Mucosa of stomach (tissue), 1 donor: Measurements from ENCODE around the gene TNPO2.
"Not testable (repeated sequence)": the region's sequence is repeated elsewhere in the genome, so short reads cannot be mapped to it uniquely, and the experiment has no call there.

Experiments used
- H3K27me3 ChIP-seq: one replicate; pipeline ENCODE4 v1.7.0; 2013; ENCODE audit warnings: mild to moderate bottlenecking, low read length; ENCODE audit not compliant: control insufficient read depth, insufficient read depth
- H3K36me3 ChIP-seq: one replicate; pipeline ENCODE4 v1.7.0; 2013; ENCODE audit warnings: low read length; ENCODE audit not compliant: control insufficient read depth, insufficient read depth
- H3K4me1 ChIP-seq: one replicate; pipeline ENCODE4 v1.7.0; 2013; ENCODE audit warnings: mild to moderate bottlenecking, low read length; ENCODE audit not compliant: control insufficient read depth, insufficient read depth
- H3K4me3 ChIP-seq: one replicate; pipeline ENCODE4 v1.7.0; 2013; ENCODE audit warnings: low read length
- H3K9ac ChIP-seq: one replicate; pipeline ENCODE4 v1.7.0; 2013; ENCODE audit warnings: mild to moderate bottlenecking, low read length, moderate library complexity
- H3K9me3 ChIP-seq: one replicate; pipeline ENCODE4 v1.7.0; 2013; ENCODE audit warnings: mild to moderate bottlenecking, low read length, moderate library complexity; ENCODE audit not compliant: control insufficient read depth
- donor health status: Pancreatic carcinoma.

The TNPO2 gene

DNA sequence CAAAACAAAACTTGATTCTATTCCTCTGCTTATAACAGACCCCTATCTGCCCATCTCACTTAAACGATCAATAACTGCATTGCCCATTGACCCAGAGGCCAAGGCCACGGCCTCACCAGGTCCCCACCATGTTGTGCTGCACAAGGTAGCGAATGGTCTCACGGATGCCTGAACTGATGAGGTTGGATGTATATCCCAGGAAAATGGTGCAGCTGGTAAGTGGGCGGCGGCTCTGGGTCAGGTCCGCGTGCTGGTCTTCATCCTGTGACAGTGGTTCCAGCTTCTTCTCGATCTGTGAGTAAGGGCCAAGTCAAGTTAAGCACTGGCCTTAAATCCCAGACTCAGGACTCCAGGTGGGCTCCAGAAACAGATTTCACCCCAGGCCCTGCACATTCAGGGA lies 43.7 kb downstream of the TNPO2 start:
- Histone ChIP-seq H3K9me3 (no peaks in the 10 kb centered on the region), H3K4me3 (no peak overlapping the region), H3K36me3 (peaks cover 16% of the 10 kb centered on the region), H3K27me3 (no peaks in the 10 kb centered on the region), H3K4me1 (no peaks in the 10 kb centered on the region), H3K9ac (no peak overlapping the region)

DNA sequence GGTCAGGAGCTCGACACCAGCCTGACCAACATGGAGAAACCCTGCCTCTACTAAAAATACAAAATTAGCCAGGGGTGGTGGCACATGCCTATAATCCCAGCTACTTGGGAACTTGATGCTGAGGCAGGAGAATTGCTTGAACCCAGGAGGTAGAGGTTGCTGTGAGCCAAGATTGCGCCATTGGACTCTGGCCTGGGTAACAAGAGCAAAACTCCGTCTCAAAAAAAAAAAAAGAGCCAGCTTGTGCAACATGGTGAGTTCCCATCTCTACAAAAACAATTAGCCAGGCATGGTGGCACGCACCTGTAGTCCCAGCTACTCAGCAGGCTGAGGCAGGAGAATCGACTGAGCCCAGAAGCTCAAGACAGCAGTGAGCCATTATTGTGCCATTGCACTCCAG lies 45.7 kb downstream of the TNPO2 start:
- peaks cover 16% of the 10 kb centered on the region for H3K36me3 ChIP-seq
- H3K9ac ChIP-seq, H3K4me1 ChIP-seq, H3K27me3 ChIP-seq, H3K9me3 ChIP-seq, H3K4me3 ChIP-seq: not testable (repeated sequence)

DNA sequence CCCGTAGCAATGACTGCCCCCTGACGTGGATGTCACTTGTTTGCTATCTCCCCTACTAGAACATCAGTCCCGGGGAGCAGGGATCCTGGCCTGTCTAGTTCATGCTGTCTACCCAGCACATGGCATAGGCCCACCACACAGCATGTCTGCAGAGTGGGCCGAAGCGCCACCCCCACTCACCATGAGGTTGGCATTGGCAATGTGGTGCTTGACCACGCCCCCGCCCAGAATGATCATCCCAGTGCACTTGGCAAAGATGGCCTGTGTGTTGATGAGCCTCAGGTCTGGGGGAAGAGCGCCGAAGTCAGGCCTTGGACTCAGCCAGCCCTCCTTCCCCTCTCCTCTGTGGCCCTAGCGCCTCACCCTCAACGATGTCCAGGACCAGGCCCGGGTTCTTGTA lies 46.8 kb downstream of the TNPO2 start:
- peaks cover 16% of the 10 kb centered on the region for H3K36me3 ChIP-seq

DNA sequence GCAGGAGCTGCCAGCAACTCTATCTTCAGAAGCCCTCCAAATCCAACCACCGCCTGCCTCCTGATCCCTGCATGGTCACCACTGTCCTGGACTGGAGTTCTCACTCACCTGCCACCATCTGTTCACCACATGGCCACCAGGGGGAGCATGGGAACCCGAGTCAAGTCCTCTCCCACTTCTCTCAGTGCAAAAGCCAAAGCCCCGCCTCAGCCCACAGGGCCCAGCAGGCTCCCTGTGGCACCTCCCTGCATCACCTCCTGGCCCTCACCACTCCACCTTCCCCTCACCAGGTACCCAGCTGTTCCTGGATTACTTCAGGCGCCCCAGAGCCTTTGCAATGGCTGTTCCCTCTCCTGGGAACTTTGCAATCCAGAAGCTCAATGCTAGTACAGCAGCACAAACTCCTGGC lies 47.3 kb downstream of the TNPO2 start:
- Histone ChIP-seq H3K36me3 (peaks cover 16% of the 10 kb centered on the region), H3K9ac (no peak overlapping the region), H3K9me3 (no peaks in the 10 kb centered on the region), H3K4me3 (no peak overlapping the region), H3K4me1 (no peaks in the 10 kb centered on the region), H3K27me3 (no peaks in the 10 kb centered on the region)

More for the DNA sequence above, 46.8 kb downstream of the TNPO2 start:
- H3K27me3 ChIP-seq: no peaks in the 10 kb centered on the region
- H3K9me3 ChIP-seq: no peaks in the 10 kb centered on the region
- no peak overlapping the region for H3K4me3 ChIP-seq
- H3K9ac ChIP-seq: no peak overlapping the region
- no peaks in the 10 kb centered on the region for H3K4me1 ChIP-seq

DNA sequence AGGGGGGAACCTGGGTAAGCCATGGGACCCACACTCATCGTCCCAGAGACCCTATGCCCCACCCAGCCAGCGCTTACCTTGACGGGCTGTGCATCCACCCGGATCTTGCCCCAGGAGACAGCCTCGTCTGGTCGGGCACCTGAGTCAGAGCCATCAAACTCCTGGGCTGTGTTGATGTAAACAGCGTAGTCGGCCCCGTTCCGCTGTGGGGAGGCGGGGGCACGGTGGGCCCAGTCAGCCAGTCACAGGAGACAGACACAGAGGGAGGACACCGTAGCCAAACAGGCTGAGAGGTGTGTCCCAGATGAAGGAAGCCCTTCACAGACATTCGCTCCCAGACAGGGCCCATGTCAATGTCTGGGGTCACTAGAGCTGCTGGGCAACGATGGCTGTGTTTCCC lies 47.8 kb downstream of the TNPO2 start:
- no peaks in the 10 kb centered on the region for H3K4me1 ChIP-seq
- H3K36me3 ChIP-seq: peaks cover 16% of the 10 kb centered on the region
- no peak overlapping the region for H3K4me3 ChIP-seq
- no peaks in the 10 kb centered on the region for H3K27me3 ChIP-seq
- H3K9me3 ChIP-seq: no peaks in the 10 kb centered on the region
- no peak overlapping the region for H3K9ac ChIP-seq

DNA sequence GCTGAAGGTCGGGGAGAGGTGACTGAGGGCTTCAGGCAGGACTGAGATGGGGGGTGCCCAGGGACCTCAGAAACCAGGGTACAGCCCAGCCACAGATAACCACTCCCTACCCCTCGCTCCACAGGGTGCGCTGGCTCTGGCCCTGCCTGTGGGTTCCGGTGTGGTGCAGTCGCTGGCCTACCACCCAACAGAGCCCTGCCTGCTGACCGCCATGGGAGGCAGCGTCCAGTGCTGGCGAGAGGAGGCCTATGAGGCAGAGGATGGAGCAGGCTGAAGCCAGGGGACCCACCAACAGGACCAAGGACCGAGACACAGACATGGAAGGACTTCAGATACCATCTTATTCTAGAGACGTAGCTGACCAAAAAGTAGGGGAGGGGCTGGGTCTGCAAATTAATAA lies 48.3 kb downstream of the TNPO2 start:
- Histone ChIP-seq H3K4me1 (peaks cover 4% of the 10 kb centered on the region), H3K9me3 (no peaks in the 10 kb centered on the region), H3K9ac (no peak overlapping the region), H3K27me3 (no peaks in the 10 kb centered on the region), H3K4me3 (no peak overlapping the region), H3K36me3 (peaks cover 16% of the 10 kb centered on the region)

DNA sequence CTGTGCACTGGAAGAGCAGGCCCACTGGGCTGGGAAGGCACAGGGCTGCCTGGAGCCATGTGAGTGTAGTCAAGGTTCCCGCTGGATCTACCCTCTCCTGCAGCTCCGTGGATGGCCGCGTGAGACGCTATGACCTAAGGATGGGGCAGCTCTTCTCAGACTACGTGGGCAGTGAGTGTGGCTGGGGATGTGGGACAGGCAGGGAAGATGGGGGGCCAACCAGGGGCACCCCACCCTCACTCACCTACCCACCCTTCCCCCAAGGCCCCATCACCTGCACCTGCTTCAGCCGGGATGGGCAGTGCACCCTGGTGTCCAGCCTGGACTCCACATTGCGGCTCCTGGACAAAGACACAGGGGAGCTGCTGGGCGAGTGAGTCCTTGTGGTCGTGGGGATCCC lies 51.0 kb downstream of the TNPO2 start:
- Histone ChIP-seq H3K36me3 (peaks cover 16% of the 10 kb centered on the region), H3K9ac (no peak overlapping the region), H3K27me3 (no peaks in the 10 kb centered on the region), H3K4me1 (peaks cover 21% of the 10 kb centered on the region), H3K4me3 (no peak overlapping the region), H3K9me3 (no peaks in the 10 kb centered on the region)

DNA sequence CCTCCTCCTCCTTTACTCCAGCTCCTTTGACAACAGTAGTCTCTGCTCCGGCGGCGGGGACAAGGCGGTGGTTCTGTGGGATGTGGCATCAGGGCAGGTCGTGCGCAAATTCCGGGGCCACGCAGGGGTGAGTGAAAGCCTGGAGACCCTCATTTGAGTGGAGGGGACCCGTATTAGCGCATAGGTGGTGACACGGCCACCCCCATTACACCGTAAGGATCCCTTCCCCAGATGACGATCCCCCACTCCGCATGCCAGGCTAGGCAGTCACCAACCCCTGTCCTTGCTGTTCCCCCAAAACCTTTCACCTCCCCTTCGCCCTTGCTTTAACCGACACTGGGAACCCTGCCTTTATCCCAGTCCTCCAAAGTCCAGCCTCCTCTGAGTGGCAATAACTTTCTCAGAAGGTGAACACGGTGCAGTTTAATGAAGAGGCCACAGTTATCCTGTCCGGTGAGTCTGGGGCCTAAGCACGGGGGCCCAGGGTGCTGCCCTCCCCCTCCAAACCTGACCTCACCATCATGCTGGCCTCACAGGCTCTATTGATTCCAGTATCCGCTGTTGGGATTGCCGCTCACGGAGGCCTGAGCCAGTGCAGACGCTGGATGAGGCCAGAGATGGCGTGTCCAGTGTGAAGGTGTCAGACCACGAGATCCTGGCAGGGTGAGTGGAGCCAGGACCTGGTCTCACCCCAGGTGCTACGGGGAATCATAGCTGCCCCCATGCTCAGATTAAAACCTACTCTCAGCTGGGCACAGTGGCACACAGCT lies 53.4 kb downstream of the TNPO2 start:
- Histone ChIP-seq H3K9ac (peak overlapping the region; percentile 87), H3K9me3 (no peaks in the 10 kb centered on the region), H3K4me3 (peak overlapping the region; percentile 94), H3K36me3 (no peaks in the 10 kb centered on the region), H3K4me1 (peaks cover 37% of the 10 kb centered on the region), H3K27me3 (no peaks in the 10 kb centered on the region)

DNA sequence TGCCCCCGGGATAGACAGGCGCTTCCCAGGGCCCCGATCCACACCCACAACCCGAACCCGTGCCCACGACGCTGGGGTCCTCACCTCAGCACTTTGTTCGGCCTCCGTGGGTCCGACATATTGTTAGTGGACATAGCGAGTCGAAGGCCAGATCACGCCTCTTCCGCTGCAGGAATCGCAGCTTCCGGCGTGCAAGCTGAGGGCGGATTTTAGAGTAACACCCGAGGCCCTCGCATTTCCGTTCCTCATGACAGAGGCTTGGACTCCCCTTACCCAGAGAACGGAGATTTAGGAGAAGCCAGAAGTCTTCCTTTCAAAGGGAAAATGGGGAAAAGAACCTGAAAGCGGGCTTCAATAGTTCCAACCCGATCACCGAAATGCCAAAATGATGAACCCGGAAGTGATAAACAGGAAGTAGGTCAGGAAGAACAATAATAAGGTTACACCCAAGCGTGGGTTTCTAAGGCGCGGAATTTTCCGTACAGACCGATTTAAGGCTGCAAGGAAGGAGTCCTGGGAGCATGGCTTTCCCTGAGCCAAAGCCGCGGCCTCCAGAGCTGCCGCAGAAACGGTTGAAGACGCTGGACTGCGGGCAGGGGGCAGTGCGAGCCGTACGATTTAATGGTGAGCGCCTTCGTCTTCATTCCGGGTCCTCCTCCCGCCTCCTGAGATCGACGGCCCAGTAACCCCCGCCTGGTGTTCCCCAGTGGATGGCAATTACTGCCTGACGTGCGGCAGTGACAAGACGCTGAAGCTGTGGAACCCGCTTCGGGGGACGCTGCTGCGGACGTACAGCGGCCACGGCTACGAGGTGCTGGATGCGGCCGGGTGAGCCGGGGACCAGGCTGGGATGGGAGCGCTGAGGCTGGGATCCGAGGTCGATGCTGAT lies 54.2 kb downstream of the TNPO2 start:
- peak overlapping the region; percentile 94 for H3K4me3 ChIP-seq
- no peaks in the 10 kb centered on the region for H3K27me3 ChIP-seq
- H3K9me3 ChIP-seq: no peaks in the 10 kb centered on the region
- no peaks in the 10 kb centered on the region for H3K36me3 ChIP-seq
- peak overlapping the region; percentile 87 for H3K9ac ChIP-seq
- peaks cover 40% of the 10 kb centered on the region for H3K4me1 ChIP-seq

DNA sequence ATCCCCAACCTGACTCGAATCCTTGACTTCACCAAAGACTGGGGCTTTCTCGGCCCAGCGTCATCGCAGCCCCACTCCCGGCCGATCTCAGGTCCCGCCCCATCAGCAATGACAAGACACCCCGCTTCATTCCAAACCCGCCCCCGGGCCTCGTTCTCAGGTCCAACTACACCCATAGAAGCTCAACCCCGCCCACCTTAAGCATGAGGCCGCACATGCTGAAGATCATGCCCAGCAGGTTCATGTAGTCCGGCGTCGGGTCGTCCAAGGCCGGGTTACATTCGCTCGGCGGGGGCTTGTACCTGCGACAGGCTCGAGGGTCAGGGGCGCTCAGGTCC lies 54.8 kb downstream of the TNPO2 start:
- peaks cover 40% of the 10 kb centered on the region for H3K4me1 ChIP-seq
- no peaks in the 10 kb centered on the region for H3K9me3 ChIP-seq
- peak overlapping the region; percentile 87 for H3K9ac ChIP-seq
- H3K27me3 ChIP-seq: no peaks in the 10 kb centered on the region
- H3K36me3 ChIP-seq: no peaks in the 10 kb centered on the region
- H3K4me3 ChIP-seq: peak overlapping the region; percentile 94

DNA sequence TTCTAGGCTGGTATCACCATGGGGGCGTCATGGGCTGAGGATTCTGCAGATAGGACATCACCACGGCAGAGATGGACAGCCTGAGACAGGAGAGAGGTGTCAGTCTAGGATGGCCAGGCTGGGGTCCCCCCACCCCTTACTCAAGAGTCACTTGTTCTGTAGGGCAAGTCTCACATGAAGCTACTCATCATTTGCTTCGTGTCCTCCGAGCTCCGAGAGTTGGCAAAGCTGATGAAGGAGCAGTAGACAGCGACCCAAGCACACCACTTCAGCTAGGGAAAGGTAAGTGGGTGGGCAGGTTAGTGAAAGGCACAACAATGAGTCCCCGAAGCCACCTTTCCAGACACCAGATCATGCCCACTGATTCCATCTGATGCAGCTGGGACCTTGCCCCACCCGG lies 55.4 kb downstream of the TNPO2 start:
- Histone ChIP-seq H3K9ac (peak overlapping the region; percentile 87), H3K4me3 (peak overlapping the region; percentile 94), H3K4me1 (peaks cover 40% of the 10 kb centered on the region)

DNA sequence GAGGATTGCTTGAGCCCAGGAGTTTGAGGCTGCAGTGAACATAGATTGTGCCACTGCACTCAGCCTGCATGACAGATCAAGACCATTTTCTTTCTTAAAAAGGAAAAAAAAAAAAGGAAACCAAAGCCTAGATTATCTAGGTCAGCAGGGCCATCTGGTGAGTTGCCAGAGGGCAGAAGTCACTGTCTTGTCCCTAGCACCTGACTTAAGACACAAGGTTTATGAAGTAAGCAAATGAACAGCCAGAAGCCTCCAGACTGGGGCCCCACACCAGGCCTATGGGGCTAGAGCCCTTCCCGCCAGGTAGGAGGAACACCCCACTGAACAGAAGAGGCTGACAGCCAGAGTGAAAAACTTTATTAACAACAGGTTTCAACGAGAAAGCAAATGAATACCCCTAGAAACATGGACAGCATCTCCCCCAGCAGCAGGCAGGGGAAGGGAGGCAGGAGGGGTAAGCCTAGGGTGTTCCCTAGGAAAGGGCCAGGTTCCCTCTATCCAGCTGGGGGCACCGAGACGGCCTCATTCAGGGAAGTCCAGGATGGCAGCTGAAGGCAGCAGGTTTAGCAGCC lies 55.9 kb downstream of the TNPO2 start:
- Histone ChIP-seq H3K9ac (peak overlapping the region; percentile 87), H3K36me3 (no peaks in the 10 kb centered on the region), H3K4me1 (peaks cover 40% of the 10 kb centered on the region), H3K27me3 (no peaks in the 10 kb centered on the region), H3K9me3 (no peaks in the 10 kb centered on the region), H3K4me3 (no peak overlapping the region)

More for the DNA sequence above, 55.4 kb downstream of the TNPO2 start:
- Histone ChIP-seq H3K27me3 (no peaks in the 10 kb centered on the region), H3K9me3 (no peaks in the 10 kb centered on the region), H3K36me3 (no peaks in the 10 kb centered on the region)
